Sigmoid colon (tissue), 7 donors: ENCODE measurements around the gene SF3B5. TPM values are rescaled to one million over a fixed set of nuclear protein-coding genes. Genes with fewer than 3 reads are reported as not detected.
"Not testable (repeated sequence)": the region's sequence is repeated elsewhere in the genome, so short reads cannot be mapped to it uniquely, and the experiment has no call there.

Experiments
- DNase-seq: peaks from one replicate; pipeline ENCODE4 v3.0.0-alpha.2; 2019
- H3K27ac ChIP-seq, 4 donors: fragments of 200-600 bp; sonication (generic); one replicate each; pipeline ENCODE4 v1.5.1; 2016 to 2019; ENCODE audit warnings: mild to moderate bottlenecking in 1 of 4
- H3K27me3 ChIP-seq, 3 donors: fragments of 200-600 bp; sonication (generic); one replicate each; pipeline ENCODE4 v1.5.1; 2019; ENCODE audit warnings: mild to moderate bottlenecking in 1 of 3
- H3K36me3 ChIP-seq, 4 donors: fragments of 200-600 bp; sonication (generic); one replicate each; pipeline ENCODE4 v1.5.1; 2016 to 2019
- H3K4me1 ChIP-seq, 4 donors: fragments of 200-600 bp; sonication (generic); one replicate each; pipeline ENCODE4 v1.5.1; 2017 to 2019
- H3K4me3 ChIP-seq, 4 donors: fragments of 200-600 bp; sonication (generic); one replicate each; pipeline ENCODE4 v1.5.1; 2017 to 2019; ENCODE audit warnings: mild to moderate bottlenecking in 2 of 4, moderate library complexity in 1 of 4
- H3K9me3 ChIP-seq, 4 donors: fragments of 200-600 bp in 3 of 4; sonication (generic) in 3 of 4; one replicate each; pipeline versions ENCODE4 v1.5.1 to v1.6.1; 2013 to 2019
- EP300 ChIP-seq, 4 donors: sonication (generic); formaldehyde crosslinking; IDR thresholded peaks; one replicate each; pipeline ENCODE4 v1.6.1; 2017; ENCODE audit warnings: antibody characterized with exemption in 4 of 4
- POLR2A ChIP-seq, 2 donors: fragments of 450-650 bp; IDR thresholded peaks; one replicate each; pipeline ENCODE4 v1.6.1; 2016; ENCODE audit warnings: antibody characterized with exemption in 2 of 2, mild to moderate bottlenecking in 2 of 2, moderate library complexity in 2 of 2
- POLR2AphosphoS5 ChIP-seq, 4 donors: sonication (generic); formaldehyde crosslinking; IDR thresholded peaks; one replicate each; pipeline ENCODE4 v1.6.1; 2017; ENCODE audit warnings: antibody characterized with exemption in 4 of 4
- WGBS, 2 donors: extraction: QIAGEN DNeasy Blood & Tissue Kit; methylation state at CpG; one replicate each; pipeline ENCODE4 v1.1.7; 2013; 5-methylcytosine and 5-hydroxymethylcytosine counted together
- intact Hi-C: fragments of 100-400 bp; cut with DNase I; formaldehyde crosslinking; loops from one replicate; pipeline ENCODE4 v1.15.1; 2023
- polyA plus RNA-seq, 3 donors: library from polyadenylated mRNA; stranded (reverse); fragments of 200-250 nt; gene quantifications; one replicate each; pipeline ENCODE4 v1.2.3, GENCODE V29; 2013
- total RNA-seq, 4 donors: library from RNA; depleted of rRNA; stranded (reverse); fragments of >200 nt; gene quantifications; one replicate each; pipeline ENCODE4 v1.1.0, GENCODE V29; 2016
- TF ChIP-seq, protein P1 (sequence below), 4 experiments: fragments of 450-650 bp in 3 of 4; fragments of 200-600 bp in 1 of 4; IDR thresholded peaks; one replicate each; pipeline ENCODE4 v1.5.1; 2016 to 2019; ENCODE audit warnings: antibody characterized with exemption in 4 of 4, mild to moderate bottlenecking in 3 of 4, moderate library complexity in 2 of 4
- donor health status: healthy with polysubstance abuse.
- donor health status: Bipolar disorder and iron deficiency.
- donor health status: healthy.

Gene SF3B5
- total and polyA plus RNA-seq, 7 donors = 110 to 370 (median 200) TPM

DNA sequence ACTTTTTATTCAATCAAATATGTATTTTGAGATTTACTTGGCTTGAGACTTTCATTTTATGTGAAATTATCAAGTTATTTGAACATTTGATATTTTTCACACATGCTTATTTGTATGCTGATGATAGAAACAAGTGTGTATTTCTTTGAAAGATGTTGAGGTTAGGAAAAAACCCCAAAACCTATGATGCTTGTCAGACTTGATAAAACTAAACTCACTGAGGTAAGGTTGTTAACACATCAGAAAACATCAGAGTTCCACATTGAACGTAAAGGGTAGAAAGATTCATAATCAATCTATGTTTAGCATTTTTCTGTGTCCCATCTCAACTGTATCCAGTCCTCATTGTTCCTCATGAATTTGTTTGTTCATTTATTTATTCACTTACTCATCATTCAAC lies 12.2 kb downstream of the SF3B5 start:
- TF ChIP-seq, protein P1, sequence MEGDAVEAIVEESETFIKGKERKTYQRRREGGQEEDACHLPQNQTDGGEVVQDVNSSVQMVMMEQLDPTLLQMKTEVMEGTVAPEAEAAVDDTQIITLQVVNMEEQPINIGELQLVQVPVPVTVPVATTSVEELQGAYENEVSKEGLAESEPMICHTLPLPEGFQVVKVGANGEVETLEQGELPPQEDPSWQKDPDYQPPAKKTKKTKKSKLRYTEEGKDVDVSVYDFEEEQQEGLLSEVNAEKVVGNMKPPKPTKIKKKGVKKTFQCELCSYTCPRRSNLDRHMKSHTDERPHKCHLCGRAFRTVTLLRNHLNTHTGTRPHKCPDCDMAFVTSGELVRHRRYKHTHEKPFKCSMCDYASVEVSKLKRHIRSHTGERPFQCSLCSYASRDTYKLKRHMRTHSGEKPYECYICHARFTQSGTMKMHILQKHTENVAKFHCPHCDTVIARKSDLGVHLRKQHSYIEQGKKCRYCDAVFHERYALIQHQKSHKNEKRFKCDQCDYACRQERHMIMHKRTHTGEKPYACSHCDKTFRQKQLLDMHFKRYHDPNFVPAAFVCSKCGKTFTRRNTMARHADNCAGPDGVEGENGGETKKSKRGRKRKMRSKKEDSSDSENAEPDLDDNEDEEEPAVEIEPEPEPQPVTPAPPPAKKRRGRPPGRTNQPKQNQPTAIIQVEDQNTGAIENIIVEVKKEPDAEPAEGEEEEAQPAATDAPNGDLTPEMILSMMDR (IDR thresholded peaks at IDR 0.05) = no peak
- TF ChIP-seq POLR2AphosphoS5 (IDR thresholded peaks at IDR 0.05) = no peak
- TF ChIP-seq POLR2A (IDR thresholded peaks at IDR 0.05) = no peak
- TF ChIP-seq EP300 (IDR thresholded peaks at IDR 0.05) = no peak
- no peaks in the 10 kb centered on the region for H3K27me3 ChIP-seq
- intact Hi-C loops = no loop called here
- no peaks in the 10 kb centered on the region for H3K9me3 ChIP-seq
- peaks cover 0 to 5% (median 0%) of the 10 kb centered on the region in 4 donors for H3K36me3 ChIP-seq
- H3K27ac ChIP-seq = no peak overlapping the region
- no peak for DNase-seq
- 83 to 93% methylated on average over 1 of the region's 1 CpG for WGBS, 2 donors
- no peaks in the 10 kb centered on the region for H3K4me1 ChIP-seq
- no peak overlapping the region for H3K4me3 ChIP-seq

DNA sequence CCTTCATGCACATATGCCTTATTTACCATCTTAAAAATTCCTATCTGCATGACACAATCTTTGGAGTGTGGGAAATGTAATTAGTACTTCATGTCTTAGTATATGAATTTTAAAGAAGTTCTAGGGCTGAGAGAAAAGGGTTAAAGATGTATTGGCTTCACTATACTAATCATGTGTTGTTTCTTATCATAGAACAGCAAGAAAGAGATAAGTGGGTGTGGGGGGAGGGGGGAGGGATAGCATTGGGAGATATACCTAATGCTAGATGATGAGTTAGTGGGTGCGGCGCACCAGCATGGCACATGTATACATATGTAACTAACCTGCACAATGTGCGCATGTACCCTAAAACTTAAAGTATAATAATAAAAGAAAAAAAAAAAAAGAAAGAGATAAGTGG lies 13.0 kb downstream of the SF3B5 start:
- intact Hi-C loops, H3K9me3 ChIP-seq, H3K36me3 ChIP-seq, H3K27ac ChIP-seq, DNase-seq, H3K27me3 ChIP-seq, H3K4me3 ChIP-seq, H3K4me1 ChIP-seq: not testable (repeated sequence)
- WGBS, 2 donors = 0 to 93% methylated on average over 1 to 3 of the region's 3 CpGs

- no peak overlapping the region for H3K4me3 ChIP-seq
- H3K4me1 ChIP-seq = no peaks in the 10 kb centered on the region
- no peaks in the 10 kb centered on the region for H3K9me3 ChIP-seq
- no peaks in the 10 kb centered on the region for H3K36me3 ChIP-seq
- TF ChIP-seq, protein P1 (IDR thresholded peaks at IDR 0.05) = no peak
- no peak for TF ChIP-seq POLR2A (IDR thresholded peaks at IDR 0.05)
- no peak for TF ChIP-seq POLR2AphosphoS5 (IDR thresholded peaks at IDR 0.05)
- TF ChIP-seq EP300 (IDR thresholded peaks at IDR 0.05) = no peak
- H3K27me3 ChIP-seq = no peaks in the 10 kb centered on the region
- WGBS, 2 donors = 72 to 96% methylated on average over 2 of the region's 2 CpGs
- H3K27ac ChIP-seq = no peak overlapping the region
- intact Hi-C loops = no loop called here
- DNase-seq = no peak
These were observed 17.5 kb downstream of the SF3B5 start for GRCh38 chr6:144077871-144078270.

GRCh38 chr6:144075875-144076274 lies 19.5 kb downstream of the SF3B5 start:
- no peak overlapping the region for H3K4me3 ChIP-seq
- no peak overlapping the region for H3K27ac ChIP-seq
- TF ChIP-seq POLR2AphosphoS5 (IDR thresholded peaks at IDR 0.05) (no peak), EP300 (IDR thresholded peaks at IDR 0.05) (no peak), POLR2A (IDR thresholded peaks at IDR 0.05) (no peak)
- TF ChIP-seq, protein P1 (IDR thresholded peaks at IDR 0.05) = no peak
- H3K4me1 ChIP-seq = no peaks in the 10 kb centered on the region
- intact Hi-C loops = no loop called here
- 90 to 98% methylated on average over 1 of the region's 1 CpG for WGBS, 2 donors
- no peak for DNase-seq
- H3K9me3 ChIP-seq = no peaks in the 10 kb centered on the region
- H3K36me3 ChIP-seq = no peaks in the 10 kb centered on the region
- no peaks in the 10 kb centered on the region for H3K27me3 ChIP-seq

DNA sequence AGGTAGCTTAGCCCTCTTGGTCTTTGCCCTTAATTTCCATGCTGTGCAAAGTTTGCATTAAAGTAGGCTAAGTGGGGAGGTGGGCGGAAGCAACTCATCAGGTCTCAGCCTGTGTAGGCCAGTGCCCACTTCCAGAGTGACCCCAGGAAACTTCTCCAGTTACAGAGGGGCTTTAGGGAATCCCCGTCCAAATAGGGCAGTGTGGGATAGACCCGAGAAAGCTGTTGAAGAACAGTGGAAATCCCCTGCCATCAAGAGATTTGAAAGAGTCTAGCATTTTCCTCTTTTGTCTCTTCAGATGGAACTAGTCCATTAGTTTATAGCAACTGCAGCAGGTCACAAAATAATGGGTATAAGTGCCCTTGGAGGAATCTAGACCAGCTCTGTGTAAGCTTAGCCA lies 20.2 kb downstream of the SF3B5 start:
- DNase-seq = no peak
- no peak overlapping the region for H3K27ac ChIP-seq
- no peaks in the 10 kb centered on the region for H3K4me1 ChIP-seq
- WGBS, 2 donors = 84 to 85% methylated on average over 3 of the region's 3 CpGs
- TF ChIP-seq POLR2AphosphoS5 (IDR thresholded peaks at IDR 0.05) (no peak), POLR2A (IDR thresholded peaks at IDR 0.05) (no peak), EP300 (IDR thresholded peaks at IDR 0.05) (no peak)
- TF ChIP-seq, protein P1 (IDR thresholded peaks at IDR 0.05) = no peak
- H3K36me3 ChIP-seq = no peaks in the 10 kb centered on the region
- H3K27me3 ChIP-seq = no peaks in the 10 kb centered on the region
- no peak overlapping the region for H3K4me3 ChIP-seq
- H3K9me3 ChIP-seq = no peaks in the 10 kb centered on the region
- intact Hi-C loops = no loop called here
